ENCODE results near the gene HABP2.

GRCh38 chr10:113503930-113504329 lies 48.9 kb upstream of the HABP2 start:
- TF ChIP-seq CTCF (IDR thresholded peaks at IDR 0.05; ENCODE audit: low read length): no peak
- TF ChIP-seq EZH2 (IDR thresholded peaks at IDR 0.05; ENCODE audit: borderline replicate concordance, low read length): no peak
